Tibial nerve (tissue), 4 donors: ENCODE data around the gene PEMT.

Experiments
- EP300 ChIP-seq, 2 donors: sonication (generic); formaldehyde crosslinking; IDR thresholded peaks; one replicate each; pipeline ENCODE4 v1.6.1; 2017; ENCODE audit warnings: antibody characterized with exemption in 2 of 2, mild to moderate bottlenecking in 1 of 2
- TF ChIP-seq, protein P1 (sequence below), 5 experiments: fragments of 200-600 bp in 3 of 5; fragments of 450-650 bp in 2 of 5; sonication (generic) in 3 of 5; IDR thresholded peaks; one replicate each; pipeline ENCODE4 v1.5.1; 2016 to 2019; ENCODE audit warnings: antibody characterized with exemption in 5 of 5, mild to moderate bottlenecking in 3 of 5, moderate library complexity in 2 of 5

GRCh38 chr17:17626151-17626805, 34.8 kb upstream of the PEMT start:
- TF ChIP-seq, protein P1, sequence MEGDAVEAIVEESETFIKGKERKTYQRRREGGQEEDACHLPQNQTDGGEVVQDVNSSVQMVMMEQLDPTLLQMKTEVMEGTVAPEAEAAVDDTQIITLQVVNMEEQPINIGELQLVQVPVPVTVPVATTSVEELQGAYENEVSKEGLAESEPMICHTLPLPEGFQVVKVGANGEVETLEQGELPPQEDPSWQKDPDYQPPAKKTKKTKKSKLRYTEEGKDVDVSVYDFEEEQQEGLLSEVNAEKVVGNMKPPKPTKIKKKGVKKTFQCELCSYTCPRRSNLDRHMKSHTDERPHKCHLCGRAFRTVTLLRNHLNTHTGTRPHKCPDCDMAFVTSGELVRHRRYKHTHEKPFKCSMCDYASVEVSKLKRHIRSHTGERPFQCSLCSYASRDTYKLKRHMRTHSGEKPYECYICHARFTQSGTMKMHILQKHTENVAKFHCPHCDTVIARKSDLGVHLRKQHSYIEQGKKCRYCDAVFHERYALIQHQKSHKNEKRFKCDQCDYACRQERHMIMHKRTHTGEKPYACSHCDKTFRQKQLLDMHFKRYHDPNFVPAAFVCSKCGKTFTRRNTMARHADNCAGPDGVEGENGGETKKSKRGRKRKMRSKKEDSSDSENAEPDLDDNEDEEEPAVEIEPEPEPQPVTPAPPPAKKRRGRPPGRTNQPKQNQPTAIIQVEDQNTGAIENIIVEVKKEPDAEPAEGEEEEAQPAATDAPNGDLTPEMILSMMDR (IDR thresholded peaks at IDR 0.05), result no peak
- TF ChIP-seq EP300 (IDR thresholded peaks at IDR 0.05), result no peak
